ENCODE results near the gene ROBO3. TPM values are rescaled to one million over a fixed set of nuclear protein-coding genes. Genes with fewer than 3 reads are reported as not detected.

Gene ROBO3
- total RNA-seq, 1 experiment from 2014 or later = 21.3 TPM

DNA sequence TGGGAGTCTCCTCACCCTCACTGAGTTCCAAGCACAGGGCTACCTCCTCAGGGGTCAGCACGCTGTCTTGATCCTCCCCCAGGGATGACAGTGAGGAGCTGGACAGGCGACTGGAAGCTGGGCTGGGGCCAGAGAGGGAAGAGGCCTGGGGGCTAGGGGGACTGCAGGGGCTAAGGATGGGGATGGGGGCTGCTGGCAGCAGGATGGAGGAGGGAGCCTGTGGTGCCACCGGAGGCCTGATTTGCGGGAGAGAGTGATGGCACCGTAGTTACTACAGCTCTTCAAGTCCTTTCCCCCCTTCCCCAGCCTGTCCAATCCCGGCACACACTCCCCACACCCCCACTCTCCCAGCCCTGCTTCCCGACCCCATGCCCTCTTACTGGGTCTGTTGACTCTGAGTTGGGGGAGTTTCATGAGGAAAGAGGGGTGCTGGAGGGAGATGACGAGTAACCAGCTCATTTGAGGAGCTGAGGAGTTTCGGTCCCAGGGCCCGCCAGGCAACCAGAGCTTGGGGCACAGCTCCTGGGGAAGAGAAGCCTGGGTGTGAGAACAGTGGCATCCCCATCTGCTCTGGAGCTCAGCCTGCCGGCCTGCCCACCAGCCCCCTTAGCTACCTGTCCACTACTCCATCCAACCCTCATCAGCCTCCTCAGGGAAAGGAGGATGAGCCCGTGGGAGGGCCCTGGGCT, 21.9 kb downstream of the ROBO3 start:
- Mint-ChIP-seq H3K4me1 (peaks cover 12% of the 10 kb centered on the region; the same call in 1 of the 2 replicates), H3K4me3 (no peak overlapping the region), H3K36me3 (no peaks in the 10 kb centered on the region), H3K27me3 (ENCODE audit: low read depth) (peaks cover 40% of the 10 kb centered on the region), H3K9me3 (no peaks in the 10 kb centered on the region), H3K27ac (no peak overlapping the region)
- CTCF ChIA-PET = interaction anchor here (0.6 to 3.4 kb wide), 4 partner anchors 11 to 1468 kb away, joined by 3 to 20 read pairs (median 4); partner anchors contain the start of gene ST3GAL4
- TF ChIP-seq GABPB1 (CRISPR knock-in tag; IDR thresholded peaks at IDR 0.05) (no peak), NFYB (CRISPR knock-in tag; conservative IDR thresholded peaks at IDR 0.05; ENCODE audit: low read depth) (no peak), FOXK1 (CRISPR knock-in tag; IDR thresholded peaks at IDR 0.05) (no peak), SMAD3 (CRISPR knock-in tag; IDR thresholded peaks at IDR 0.05; ENCODE audit: borderline replicate concordance) (no peak), FOXP1 (CRISPR knock-in tag; IDR thresholded peaks at IDR 0.05; ENCODE audit: borderline replicate concordance) (no peak), ZBTB21 (CRISPR knock-in tag; IDR thresholded peaks at IDR 0.05; ENCODE audit: borderline replicate concordance) (no peak), NFATC4 (CRISPR knock-in tag; IDR thresholded peaks at IDR 0.05) (no peak), JAZF1 (CRISPR knock-in tag; IDR thresholded peaks at IDR 0.05) (no peak), ZNF317 (CRISPR knock-in tag; IDR thresholded peaks at IDR 0.05; ENCODE audit: borderline replicate concordance, low read depth) (no peak), OVOL2 (CRISPR knock-in tag; IDR thresholded peaks at IDR 0.05; ENCODE audit: borderline replicate concordance) (no peak)
- TF ChIP-seq, protein P1, sequence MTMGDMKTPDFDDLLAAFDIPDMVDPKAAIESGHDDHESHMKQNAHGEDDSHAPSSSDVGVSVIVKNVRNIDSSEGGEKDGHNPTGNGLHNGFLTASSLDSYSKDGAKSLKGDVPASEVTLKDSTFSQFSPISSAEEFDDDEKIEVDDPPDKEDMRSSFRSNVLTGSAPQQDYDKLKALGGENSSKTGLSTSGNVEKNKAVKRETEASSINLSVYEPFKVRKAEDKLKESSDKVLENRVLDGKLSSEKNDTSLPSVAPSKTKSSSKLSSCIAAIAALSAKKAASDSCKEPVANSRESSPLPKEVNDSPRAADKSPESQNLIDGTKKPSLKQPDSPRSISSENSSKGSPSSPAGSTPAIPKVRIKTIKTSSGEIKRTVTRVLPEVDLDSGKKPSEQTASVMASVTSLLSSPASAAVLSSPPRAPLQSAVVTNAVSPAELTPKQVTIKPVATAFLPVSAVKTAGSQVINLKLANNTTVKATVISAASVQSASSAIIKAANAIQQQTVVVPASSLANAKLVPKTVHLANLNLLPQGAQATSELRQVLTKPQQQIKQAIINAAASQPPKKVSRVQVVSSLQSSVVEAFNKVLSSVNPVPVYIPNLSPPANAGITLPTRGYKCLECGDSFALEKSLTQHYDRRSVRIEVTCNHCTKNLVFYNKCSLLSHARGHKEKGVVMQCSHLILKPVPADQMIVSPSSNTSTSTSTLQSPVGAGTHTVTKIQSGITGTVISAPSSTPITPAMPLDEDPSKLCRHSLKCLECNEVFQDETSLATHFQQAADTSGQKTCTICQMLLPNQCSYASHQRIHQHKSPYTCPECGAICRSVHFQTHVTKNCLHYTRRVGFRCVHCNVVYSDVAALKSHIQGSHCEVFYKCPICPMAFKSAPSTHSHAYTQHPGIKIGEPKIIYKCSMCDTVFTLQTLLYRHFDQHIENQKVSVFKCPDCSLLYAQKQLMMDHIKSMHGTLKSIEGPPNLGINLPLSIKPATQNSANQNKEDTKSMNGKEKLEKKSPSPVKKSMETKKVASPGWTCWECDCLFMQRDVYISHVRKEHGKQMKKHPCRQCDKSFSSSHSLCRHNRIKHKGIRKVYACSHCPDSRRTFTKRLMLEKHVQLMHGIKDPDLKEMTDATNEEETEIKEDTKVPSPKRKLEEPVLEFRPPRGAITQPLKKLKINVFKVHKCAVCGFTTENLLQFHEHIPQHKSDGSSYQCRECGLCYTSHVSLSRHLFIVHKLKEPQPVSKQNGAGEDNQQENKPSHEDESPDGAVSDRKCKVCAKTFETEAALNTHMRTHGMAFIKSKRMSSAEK (CRISPR knock-in tag; IDR thresholded peaks at IDR 0.05; ENCODE audit: borderline replicate concordance) = no peak
- TF ChIP-seq, protein P2, sequence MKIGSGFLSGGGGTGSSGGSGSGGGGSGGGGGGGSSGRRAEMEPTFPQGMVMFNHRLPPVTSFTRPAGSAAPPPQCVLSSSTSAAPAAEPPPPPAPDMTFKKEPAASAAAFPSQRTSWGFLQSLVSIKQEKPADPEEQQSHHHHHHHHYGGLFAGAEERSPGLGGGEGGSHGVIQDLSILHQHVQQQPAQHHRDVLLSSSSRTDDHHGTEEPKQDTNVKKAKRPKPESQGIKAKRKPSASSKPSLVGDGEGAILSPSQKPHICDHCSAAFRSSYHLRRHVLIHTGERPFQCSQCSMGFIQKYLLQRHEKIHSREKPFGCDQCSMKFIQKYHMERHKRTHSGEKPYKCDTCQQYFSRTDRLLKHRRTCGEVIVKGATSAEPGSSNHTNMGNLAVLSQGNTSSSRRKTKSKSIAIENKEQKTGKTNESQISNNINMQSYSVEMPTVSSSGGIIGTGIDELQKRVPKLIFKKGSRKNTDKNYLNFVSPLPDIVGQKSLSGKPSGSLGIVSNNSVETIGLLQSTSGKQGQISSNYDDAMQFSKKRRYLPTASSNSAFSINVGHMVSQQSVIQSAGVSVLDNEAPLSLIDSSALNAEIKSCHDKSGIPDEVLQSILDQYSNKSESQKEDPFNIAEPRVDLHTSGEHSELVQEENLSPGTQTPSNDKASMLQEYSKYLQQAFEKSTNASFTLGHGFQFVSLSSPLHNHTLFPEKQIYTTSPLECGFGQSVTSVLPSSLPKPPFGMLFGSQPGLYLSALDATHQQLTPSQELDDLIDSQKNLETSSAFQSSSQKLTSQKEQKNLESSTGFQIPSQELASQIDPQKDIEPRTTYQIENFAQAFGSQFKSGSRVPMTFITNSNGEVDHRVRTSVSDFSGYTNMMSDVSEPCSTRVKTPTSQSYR (CRISPR knock-in tag; IDR thresholded peaks at IDR 0.05) = no peak
- TF ChIP-seq, protein P3, sequence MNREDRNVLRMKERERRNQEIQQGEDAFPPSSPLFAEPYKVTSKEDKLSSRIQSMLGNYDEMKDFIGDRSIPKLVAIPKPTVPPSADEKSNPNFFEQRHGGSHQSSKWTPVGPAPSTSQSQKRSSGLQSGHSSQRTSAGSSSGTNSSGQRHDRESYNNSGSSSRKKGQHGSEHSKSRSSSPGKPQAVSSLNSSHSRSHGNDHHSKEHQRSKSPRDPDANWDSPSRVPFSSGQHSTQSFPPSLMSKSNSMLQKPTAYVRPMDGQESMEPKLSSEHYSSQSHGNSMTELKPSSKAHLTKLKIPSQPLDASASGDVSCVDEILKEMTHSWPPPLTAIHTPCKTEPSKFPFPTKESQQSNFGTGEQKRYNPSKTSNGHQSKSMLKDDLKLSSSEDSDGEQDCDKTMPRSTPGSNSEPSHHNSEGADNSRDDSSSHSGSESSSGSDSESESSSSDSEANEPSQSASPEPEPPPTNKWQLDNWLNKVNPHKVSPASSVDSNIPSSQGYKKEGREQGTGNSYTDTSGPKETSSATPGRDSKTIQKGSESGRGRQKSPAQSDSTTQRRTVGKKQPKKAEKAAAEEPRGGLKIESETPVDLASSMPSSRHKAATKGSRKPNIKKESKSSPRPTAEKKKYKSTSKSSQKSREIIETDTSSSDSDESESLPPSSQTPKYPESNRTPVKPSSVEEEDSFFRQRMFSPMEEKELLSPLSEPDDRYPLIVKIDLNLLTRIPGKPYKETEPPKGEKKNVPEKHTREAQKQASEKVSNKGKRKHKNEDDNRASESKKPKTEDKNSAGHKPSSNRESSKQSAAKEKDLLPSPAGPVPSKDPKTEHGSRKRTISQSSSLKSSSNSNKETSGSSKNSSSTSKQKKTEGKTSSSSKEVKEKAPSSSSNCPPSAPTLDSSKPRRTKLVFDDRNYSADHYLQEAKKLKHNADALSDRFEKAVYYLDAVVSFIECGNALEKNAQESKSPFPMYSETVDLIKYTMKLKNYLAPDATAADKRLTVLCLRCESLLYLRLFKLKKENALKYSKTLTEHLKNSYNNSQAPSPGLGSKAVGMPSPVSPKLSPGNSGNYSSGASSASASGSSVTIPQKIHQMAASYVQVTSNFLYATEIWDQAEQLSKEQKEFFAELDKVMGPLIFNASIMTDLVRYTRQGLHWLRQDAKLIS (CRISPR knock-in tag; IDR thresholded peaks at IDR 0.05; ENCODE audit: borderline replicate concordance) = no peak
- DNase-seq (ENCODE audit: low spot score) = no peak
- POLR2A ChIA-PET = no interaction called here
- ATAC-seq = no peak

DNA sequence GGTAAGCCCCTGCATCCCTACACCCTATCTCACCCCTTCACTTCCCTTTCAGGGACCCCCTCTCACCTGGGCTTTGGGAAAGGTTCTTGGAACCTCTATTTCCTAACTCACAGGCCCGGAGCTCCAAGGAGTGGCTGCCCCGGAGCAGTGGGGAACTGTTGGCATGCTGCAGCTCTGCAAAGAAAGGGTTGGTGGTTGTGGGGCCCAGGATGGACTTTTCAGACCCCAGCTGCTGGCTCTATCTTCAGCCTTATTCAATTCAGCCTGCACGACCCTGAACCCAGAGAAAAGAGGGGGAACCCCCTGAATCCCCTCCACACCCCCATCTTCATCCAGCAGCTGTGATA, 22.4 kb downstream of the ROBO3 start:
- Mint-ChIP-seq H3K9me3 (no peaks in the 10 kb centered on the region), H3K27ac (no peak overlapping the region), H3K4me3 (no peak overlapping the region), H3K4me1 (peaks cover 12% of the 10 kb centered on the region; the same call in 1 of the 2 replicates), H3K36me3 (no peaks in the 10 kb centered on the region), H3K27me3 (ENCODE audit: low read depth) (peaks cover 43% of the 10 kb centered on the region)
- no peak for ATAC-seq
- POLR2A ChIA-PET = no interaction called here
- DNase-seq (ENCODE audit: low spot score) = no peak
- CTCF ChIA-PET = interaction anchor here (0.6 to 3.4 kb wide), 2 partner anchors 11 to 1468 kb away, joined by 3 to 20 read pairs; partner anchors contain the start of gene ST3GAL4
- TF ChIP-seq GRHL2 (CRISPR knock-in tag; IDR thresholded peaks at IDR 0.05; ENCODE audit: insufficient replicate concordance, severe bottlenecking) (no peak), EMX1 (CRISPR knock-in tag; IDR thresholded peaks at IDR 0.05) (no peak), ESRRA (CRISPR knock-in tag; IDR thresholded peaks at IDR 0.05; ENCODE audit: borderline replicate concordance) (no peak), NFATC4 (CRISPR knock-in tag; IDR thresholded peaks at IDR 0.05) (no peak)
- TF ChIP-seq, protein P4, sequence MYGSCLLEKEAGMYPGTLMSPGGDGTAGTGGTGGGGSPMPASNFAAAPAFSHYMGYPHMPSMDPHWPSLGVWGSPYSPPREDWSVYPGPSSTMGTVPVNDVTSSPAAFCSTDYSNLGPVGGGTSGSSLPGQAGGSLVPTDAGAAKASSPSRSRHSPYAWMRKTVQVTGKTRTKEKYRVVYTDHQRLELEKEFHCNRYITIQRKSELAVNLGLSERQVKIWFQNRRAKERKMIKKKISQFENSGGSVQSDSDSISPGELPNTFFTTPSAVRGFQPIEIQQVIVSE (CRISPR knock-in tag; IDR thresholded peaks at IDR 0.05; ENCODE audit: borderline replicate concordance) = no peak
- TF ChIP-seq, protein P5, sequence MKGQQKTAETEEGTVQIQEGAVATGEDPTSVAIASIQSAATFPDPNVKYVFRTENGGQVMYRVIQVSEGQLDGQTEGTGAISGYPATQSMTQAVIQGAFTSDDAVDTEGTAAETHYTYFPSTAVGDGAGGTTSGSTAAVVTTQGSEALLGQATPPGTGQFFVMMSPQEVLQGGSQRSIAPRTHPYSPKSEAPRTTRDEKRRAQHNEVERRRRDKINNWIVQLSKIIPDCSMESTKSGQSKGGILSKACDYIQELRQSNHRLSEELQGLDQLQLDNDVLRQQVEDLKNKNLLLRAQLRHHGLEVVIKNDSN (CRISPR knock-in tag; IDR thresholded peaks at IDR 0.05) = no peak
- TF ChIP-seq, protein P6, sequence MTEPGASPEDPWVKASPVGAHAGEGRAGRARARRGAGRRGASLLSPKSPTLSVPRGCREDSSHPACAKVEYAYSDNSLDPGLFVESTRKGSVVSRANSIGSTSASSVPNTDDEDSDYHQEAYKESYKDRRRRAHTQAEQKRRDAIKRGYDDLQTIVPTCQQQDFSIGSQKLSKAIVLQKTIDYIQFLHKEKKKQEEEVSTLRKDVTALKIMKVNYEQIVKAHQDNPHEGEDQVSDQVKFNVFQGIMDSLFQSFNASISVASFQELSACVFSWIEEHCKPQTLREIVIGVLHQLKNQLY (CRISPR knock-in tag; IDR thresholded peaks at IDR 0.05) = no peak
- TF ChIP-seq, protein P7, sequence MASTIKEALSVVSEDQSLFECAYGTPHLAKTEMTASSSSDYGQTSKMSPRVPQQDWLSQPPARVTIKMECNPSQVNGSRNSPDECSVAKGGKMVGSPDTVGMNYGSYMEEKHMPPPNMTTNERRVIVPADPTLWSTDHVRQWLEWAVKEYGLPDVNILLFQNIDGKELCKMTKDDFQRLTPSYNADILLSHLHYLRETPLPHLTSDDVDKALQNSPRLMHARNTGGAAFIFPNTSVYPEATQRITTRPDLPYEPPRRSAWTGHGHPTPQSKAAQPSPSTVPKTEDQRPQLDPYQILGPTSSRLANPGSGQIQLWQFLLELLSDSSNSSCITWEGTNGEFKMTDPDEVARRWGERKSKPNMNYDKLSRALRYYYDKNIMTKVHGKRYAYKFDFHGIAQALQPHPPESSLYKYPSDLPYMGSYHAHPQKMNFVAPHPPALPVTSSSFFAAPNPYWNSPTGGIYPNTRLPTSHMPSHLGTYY (CRISPR knock-in tag; IDR thresholded peaks at IDR 0.05) = no peak

All from WTC11 (cell line).